LNCaP clone FGC (cell line): ENCODE results near the gene SAFB2.

Source experiments
- DNase-seq: peaks from one replicate; pipeline ENCODE4 v3.0.0-alpha.2; 2011; ENCODE audit warnings: low read depth
- H3K4me3 ChIP-seq: 2 replicates; pipeline ENCODE4 v1.5.1; 2011; ENCODE audit warnings: mild to moderate bottlenecking, low read depth, low read length, control low read depth
- TF ChIP-seq, protein P1 (sequence below): IDR thresholded peaks from 2 replicates; pipeline ENCODE4 v1.5.1; 2012; ENCODE audit warnings: mild to moderate bottlenecking; ENCODE audit not compliant: control insufficient read depth, insufficient read depth; ENCODE audit errors: extremely low read depth

The SAFB2 gene

DNA sequence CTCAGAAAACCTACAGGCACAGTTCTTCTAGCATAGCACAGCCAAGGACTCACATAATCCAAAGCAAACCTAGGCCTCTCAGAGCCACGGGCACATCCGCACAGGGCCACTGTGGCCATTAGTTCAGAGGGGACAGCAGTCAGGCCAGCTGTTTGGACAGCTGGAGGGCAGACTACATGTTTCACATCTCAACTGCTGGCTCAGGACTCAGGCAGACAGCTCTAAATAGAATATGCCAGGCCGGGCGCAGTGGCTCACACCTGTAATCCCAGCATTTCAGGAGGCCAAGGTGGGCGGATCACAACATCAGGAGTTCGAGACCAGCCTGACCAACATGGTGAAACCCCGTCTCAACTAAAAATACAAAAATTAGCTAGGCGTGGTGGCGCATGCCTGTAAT lies 26.8 kb downstream of the SAFB2 start:
- TF ChIP-seq, protein P1, sequence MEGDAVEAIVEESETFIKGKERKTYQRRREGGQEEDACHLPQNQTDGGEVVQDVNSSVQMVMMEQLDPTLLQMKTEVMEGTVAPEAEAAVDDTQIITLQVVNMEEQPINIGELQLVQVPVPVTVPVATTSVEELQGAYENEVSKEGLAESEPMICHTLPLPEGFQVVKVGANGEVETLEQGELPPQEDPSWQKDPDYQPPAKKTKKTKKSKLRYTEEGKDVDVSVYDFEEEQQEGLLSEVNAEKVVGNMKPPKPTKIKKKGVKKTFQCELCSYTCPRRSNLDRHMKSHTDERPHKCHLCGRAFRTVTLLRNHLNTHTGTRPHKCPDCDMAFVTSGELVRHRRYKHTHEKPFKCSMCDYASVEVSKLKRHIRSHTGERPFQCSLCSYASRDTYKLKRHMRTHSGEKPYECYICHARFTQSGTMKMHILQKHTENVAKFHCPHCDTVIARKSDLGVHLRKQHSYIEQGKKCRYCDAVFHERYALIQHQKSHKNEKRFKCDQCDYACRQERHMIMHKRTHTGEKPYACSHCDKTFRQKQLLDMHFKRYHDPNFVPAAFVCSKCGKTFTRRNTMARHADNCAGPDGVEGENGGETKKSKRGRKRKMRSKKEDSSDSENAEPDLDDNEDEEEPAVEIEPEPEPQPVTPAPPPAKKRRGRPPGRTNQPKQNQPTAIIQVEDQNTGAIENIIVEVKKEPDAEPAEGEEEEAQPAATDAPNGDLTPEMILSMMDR, result no peak
- H3K4me3 ChIP-seq, result no peak overlapping the region
- DNase-seq, result no peak

DNA sequence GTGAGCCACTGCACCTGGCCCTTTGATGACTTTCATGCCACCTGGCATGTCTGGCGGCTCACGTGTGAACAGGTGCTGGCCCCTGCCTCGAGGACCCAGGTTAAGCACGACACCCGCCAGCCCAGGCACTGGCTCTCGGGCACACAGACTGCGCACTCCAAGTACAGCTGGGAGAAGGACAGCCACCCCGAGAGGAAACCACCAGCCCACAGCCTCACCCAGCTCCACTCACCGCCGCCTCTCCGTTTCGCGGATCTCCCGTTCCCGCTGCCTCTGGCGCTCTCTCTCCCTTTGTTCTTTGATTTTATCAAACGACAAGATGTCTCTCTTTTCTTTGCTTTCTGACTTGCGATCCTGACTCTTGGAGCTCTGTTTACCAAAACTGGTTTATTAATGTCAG lies 27.4 kb downstream of the SAFB2 start:
- H3K4me3 ChIP-seq, result no peak overlapping the region
- DNase-seq, result no peak
- TF ChIP-seq, protein P1, result no peak

DNA sequence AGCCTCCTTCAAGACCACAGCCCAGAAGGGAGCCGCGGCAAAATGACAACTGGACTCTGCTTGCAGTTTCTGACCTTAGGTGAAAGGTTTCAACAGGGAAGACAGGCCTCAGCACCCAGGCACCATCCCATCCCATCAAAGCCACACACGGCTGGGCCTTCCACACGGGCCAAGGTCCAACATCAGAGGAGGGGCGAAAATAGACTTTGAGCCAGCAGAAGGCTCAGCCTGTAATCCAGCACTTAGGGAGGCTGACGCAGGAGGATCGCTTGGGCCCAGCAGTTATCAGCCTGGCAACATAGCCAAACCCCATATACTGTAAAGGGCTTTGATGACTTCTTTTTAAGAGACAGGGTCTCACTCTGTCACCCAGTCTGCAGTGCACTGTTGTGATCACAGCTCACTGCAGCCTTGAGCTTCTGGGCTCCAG lies 28.0 kb downstream of the SAFB2 start:
- no peak for DNase-seq
- TF ChIP-seq, protein P1, result no peak

DNA sequence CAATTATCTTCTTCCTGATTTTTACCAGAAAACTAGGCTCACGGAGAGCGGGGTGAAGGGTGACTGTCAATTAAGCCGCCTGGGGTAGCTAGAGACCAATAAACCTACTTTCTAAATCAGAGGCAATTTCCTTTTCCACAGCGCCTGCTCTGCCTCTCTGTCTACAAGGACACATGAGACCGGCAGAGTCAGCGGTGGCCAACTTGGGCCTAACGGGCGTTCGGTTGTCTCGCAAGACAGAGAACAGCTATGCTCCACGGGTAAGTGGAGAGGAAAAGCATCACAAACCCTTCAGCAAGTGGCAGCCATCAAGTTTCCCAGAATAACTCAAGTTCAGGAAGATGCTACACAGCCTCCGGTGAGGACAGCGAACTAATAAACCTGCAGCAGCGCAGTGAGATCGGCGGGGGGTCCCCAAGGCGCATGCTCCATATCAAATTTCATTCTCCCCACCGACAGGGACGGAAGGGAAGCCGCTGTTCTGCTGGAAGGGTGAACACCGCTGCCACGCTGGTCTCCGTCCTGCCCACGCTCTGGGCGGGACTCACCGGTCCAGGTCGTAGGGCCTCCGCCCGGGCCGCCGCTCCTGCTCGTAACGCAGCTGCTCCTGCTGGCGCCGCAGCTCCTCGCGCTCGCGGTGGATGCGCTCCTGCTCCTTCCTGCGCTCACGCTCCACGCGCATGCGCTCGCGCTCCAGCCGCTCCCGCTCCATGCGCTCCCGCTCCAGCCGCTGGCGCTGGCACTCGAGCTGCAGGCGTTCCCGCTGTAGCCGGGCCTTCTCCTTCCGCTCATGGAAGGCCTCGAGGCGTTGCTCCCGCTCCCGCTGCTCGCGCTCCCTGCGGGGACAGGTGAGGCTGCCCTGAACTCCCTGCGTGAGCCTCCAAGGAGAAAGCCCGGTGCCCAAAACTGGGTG lies 29.0 kb downstream of the SAFB2 start:
- H3K4me3 ChIP-seq, result no peak overlapping the region
- TF ChIP-seq, protein P1, result no peak
- DNase-seq, result no peak

More for the DNA sequence above, 28.0 kb downstream of the SAFB2 start:
- no peak overlapping the region for H3K4me3 ChIP-seq

DNA sequence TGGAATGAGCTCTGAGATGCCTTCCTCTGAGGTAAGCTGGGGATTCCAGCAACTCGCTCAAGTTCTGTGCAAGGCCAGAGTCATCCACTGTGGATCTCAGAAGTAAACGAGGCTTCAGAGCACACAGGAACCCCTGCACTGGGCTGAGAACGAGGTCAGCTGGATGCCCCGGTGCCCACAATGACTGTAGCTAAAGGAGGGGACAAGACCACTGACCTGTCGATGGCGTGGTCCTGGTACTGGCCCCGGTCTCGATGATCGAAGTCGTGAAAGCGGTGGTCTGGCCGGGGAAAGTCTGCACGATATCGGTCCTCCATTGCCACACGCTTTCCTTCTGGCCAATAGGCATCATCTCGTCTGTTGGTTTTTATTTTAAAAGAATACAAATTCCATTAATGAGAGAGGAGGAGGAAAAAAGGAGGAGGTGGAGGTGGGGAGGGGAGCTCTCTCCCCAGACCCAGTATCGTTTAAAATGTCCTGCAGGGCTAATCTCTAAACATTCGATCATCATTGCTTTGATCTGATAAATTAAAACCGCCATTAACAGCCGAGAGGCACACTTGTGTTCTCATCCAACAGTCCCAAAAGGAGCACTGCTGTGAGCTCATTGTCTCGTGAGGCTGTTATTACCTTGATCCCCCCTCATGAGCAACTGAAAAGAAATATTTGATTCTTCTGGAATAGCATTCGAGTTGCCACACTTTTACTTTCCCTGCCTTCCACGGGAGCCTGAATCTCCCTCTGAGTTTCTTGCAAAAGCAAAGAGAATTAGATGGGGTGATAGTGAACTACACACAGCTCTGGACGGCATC lies 29.8 kb downstream of the SAFB2 start:
- TF ChIP-seq, protein P1, result no peak

DNA sequence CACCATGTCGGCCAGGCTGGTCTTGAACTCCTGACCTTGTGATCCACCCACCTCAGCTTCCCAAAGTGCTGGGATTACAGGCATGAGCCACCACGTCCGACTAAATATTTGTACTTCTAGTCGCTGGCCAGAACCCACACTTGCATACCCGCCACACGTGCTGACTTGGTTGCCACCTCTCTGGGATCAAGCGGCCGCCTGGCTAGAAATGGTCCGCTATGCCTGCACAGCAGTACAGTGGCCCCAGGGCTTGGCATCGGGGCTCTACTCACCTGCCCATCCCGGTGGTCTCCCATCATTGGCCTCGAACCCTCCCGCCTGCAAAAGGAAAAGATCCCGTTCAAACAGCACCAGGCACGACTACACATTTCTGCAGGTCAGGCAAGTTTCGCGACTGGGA lies 31.1 kb downstream of the SAFB2 start:
- H3K4me3 ChIP-seq, result no peak overlapping the region
- no peak for DNase-seq
- TF ChIP-seq, protein P1, result no peak

More for the DNA sequence above, 29.8 kb downstream of the SAFB2 start:
- no peak for DNase-seq
- no peak overlapping the region for H3K4me3 ChIP-seq
